ENCODE results near the gene KIF13A.
"Not testable (repeated sequence)": the region's sequence is repeated elsewhere in the genome, so short reads cannot be mapped to it uniquely, and the experiment has no call there.

The KIF13A gene

DNA sequence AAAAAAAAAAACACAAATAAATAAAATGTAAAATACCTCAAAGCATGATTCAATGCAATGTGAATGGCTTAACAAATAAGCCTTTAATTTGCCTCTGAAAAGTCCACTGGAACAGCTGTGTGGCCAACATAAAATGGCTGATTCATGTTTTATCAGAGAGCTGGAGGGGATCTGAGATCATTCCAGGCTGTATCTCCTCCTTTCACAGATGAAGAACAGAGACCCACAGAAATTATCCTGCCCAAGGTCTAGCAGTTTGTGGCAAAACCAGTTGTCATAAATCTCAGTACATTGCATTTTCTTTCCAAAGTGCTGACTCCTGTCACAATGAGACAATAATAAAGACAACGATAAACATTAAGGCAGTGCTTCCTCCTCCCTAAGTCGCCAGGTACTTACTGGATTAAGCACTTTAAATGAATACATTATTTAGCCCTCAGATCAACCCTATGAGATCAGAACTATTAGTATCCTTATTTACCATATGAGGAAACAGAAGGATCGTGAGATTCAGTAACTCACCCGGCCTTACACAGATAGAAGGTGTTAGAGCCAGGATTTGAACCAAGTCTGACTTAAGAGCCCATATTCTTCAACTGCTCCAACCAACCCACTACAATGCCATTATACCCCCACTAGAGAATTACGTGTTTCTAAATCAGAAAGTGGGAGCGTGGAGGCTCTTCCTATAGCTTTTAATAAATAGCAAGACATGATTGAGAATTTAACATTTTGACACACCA, 118.3 kb downstream of the KIF13A start:
- DNase-seq = no peak

DNA sequence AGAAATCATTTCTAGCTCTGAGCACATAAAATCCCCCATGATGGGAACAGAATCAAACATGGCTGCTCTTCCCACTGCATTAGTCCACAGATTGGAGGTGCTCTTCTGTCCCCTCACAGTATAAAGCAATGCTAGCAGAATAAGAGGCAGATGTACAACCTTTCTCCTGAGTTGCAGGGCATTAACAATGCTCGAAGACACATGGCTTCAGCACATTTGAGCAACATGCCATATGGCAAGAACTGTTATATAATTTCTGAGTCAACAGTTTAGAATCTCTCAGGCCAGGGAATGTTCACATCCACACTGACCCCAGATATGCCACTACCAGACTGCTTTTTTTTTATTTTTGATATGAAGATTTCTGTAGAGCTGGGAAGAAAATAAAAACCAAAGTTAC, 119.6 kb downstream of the KIF13A start:
- DNase-seq = no peak

DNA sequence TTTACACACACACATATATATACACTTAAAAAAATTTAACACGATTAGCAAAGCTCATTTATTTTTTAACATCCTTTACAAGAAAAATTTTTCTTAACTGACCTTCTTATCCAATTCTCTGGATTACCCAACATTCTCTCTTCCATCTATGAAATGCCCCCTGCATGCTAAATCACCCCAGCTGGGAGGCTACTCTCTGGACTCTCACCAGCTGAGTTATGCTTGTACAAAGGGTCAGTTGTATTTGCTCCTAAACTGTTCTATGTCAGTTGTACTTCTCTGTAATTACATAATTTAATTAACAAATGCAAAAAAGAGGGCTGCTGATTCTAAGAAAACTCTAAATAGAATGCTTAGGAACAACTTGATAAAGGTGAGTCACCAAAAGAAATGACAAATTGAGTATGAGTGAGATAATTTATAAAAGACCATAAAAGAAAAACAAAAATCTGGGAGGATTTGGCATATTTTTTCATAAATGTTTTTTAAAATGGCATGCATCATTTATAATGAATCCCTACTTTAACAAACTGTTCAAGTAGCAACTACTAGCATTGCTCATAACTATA, 120.5 kb downstream of the KIF13A start:
- DNase-seq = no peak

DNA sequence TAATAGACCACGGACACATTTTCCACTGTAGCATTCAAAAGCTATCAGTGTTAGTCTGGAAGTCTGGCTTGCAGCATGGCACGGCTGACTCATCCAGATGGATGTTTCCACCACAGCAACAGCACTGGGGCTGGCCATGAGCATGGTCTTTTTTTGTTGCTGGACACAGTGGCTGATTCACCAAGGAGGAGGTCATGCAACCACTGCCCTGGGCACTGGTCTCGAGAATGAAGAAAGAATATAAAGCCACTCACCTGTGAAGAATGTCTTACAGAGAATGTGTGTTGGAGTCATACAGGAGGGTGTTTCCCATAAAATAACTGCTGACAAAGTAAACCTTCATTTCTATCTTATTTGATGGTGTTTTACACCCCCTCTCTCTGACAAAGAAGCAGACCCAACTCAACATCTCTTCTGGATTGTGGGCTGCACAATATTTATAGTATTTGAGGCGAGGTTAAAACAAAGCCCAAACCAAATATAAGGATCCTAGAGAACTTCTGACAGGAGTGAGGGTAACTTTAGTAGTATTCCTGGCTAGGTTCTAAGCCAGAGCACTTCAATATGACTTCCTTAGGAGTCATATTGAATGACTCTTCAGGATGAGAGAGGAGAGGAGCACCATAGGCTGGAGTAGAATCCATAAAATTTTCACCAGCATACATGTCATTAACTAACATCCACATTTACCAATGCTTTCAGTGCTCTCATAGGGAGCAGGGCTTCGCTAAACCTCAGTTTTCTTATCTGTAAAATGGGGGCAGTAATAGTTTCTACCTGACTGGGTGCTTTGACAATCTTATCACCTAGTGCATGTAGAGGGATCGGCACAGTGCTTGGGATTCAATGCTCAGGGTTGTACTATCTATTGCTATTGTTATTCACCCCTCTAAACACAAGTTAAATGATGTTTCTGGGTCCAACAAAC, 121.4 kb downstream of the KIF13A start:
- DNase-seq = no peak

DNA sequence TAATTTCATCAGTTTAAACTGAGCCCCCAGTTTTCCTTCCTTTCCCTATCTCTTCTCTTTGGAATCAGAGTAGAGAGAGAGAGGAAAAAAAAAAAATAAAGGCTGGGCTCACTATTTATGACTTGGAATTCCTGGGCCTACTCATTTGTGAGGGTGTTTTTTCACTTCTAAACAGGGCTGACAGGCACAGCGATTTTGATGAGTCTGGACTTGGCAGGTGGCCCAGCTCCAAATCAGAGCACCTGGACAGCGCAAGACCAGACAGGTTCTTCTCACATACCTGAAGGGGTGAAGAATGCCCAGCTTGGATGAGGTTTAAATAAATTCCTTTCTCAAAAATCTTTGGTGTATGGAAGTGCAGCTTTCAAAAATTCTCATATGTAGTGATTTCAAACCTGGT, 122.2 kb downstream of the KIF13A start:
- no peak for DNase-seq

DNA sequence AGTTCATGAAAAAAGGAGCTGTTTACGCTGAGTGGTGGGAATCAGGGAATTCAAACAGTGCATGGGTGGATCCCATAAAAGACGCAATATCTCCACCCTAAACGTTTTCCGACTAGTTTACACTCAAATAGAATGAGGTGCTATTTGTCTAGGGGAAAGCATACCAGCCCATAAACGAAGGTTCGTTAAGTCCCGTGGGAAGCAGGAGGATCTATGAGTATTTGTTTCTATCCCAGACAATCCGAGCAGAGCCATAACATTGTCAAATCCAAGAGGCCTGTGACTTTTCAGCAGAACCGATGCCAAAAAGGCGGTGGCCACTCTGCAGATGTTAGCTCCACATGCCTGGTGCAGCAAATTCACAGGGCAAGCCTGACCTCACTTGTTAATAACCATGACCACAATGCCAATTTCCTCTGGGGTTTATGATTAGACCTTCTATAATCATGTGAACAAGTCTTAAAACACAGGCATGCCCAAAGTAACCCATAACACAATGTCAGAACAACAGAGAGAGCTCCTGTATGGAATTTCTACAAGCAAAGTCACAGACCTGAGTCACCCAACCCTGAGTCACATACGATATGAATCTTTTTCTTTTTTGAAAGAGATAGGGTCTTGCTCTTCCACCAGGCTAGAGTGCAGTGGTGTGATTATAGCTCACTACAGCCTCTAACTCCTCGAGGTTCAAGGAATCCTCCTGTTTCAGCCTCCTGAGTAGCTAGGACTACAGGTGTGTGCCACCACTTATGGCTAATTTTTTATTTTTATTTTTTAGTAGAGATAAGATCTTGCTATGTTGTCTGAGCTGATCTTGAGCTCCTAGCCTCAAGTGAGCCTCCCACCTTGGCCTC, 123.3 kb downstream of the KIF13A start:
- no peak for DNase-seq

DNA sequence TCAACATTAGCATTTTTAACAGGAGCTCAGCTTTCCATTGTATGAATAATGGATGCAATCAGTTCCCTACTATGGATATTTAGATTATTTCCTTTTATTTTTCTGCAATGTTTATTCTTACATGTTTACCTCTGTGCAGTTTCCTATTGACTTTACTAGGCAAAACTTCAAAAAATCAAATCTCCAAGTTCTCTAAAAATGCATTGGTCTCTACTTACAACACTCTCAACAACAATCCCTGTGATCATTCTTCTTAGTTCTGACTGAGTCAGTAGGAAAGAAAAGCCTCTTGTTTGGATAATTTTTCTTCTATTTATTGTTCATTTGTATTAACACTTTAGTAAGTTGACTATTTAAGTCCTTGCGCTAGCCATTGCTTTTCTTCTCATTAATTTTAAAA, 126.1 kb downstream of the KIF13A start:
- DNase-seq = no peak

DNA sequence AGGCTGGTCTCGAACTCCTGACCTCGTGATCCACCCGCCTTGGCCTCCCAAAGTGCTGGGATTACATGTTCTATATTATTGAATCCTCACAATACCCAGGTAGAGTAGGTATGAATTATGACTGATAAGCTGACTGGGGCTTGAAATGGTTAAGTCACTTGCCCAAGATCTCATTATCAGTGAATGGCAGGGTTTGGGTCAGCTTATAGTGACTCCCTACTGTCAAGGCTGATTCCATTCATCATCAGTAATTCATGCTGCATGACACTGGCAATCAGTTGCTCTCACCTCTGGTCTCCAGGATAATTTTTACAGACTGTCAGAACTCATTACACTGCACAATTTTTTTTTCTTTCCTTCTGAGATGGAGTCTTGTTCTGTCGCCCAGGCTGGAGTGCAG, 127.6 kb downstream of the KIF13A start:
- DNase-seq = no peak

DNA sequence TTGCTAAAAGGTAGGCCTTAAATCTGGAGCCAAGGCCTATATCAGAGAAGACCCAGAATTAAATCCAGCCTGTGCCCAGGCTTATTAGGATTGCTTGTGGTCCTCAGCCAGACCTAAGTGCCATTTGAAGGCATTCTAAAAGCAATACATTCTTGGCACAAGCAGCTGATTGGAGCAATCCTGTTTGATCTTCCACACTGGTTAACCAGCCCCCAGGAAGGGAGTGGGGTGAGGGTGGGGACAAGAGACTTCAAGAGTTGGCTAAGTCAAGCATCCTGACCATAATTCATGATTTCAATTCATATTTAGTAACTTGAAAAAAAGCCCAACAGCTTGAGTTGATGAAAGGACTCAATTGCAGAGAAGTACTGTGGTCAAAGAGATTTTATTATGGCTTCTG, 128.9 kb downstream of the KIF13A start:
- no peak for DNase-seq

DNA sequence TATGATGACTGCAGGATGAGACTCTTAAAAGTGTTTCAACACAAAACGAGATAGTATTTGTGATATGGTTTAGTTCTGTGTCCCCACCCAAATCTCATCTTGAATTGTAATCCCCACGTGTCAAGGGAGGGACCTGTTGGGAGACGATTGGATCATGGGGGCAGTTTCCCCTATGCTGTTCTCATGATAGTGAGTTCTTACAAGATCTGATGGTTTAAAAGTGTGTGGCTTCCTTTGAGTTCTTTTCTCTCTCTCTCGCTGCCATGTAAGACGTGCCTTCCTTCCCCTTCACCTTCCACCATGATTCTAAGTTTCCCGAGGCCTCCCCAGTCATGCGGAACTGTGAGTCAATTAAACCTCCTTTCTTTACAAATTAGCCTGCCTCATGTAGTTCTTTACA, 130.2 kb downstream of the KIF13A start:
- DNase-seq = not testable (repeated sequence)

DNA sequence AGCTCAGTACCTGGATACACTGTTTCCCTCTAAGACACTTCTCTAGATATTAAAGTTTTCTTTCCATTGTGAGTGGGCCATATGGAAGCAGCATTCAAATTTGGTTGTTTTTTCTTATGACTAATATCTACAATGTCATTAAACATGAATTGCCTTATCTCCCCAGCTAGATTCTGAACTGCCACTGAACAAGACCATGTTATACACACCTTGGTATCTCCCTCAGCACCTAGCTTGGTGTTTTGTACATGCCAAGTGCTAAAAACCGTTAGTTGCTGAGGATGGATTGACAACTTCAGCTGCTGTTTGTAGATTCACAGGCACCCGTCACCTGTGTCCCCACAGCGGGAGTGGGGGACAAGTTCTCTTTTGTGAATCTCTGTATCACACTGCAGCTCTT, 131.1 kb downstream of the KIF13A start:
- DNase-seq = no peak

DNA sequence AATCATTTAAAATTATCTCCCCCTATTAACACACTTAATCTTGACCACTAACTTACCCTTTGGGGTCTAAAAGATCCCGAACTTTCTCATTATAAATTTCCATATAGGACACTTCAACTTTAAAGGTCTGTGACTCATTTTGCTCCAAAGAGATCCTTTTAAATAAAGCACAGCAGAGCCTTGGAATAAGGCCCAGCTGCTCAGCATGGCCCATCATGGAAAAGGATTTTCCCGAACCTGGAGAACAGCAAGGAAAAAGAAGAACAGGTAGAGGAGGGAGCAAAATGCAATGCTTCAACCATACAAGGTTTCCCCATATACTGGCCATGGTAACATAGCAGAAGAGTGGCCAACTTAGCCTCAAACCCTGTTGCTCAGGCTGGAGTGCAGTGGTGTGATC, 132.1 kb downstream of the KIF13A start:
- DNase-seq = no peak

DNA sequence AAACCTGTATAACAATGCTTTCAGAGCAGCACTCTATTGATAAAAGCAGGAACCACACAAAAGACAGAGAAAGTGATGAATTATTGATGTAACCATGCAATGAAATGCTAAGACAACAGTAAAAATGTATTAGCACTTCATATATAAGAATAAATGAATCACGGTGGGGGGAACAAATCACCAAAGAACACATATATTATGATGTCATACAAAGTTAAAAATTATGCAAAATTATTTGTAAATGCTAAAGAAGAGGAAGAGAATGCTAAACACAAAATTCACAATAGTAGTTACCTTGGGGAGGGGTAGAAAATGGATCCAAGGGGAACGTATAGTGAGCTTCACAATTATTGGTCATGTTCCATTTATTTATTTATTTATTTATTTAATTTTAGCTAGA, 133.9 kb downstream of the KIF13A start:
- DNase-seq = no peak

DNA sequence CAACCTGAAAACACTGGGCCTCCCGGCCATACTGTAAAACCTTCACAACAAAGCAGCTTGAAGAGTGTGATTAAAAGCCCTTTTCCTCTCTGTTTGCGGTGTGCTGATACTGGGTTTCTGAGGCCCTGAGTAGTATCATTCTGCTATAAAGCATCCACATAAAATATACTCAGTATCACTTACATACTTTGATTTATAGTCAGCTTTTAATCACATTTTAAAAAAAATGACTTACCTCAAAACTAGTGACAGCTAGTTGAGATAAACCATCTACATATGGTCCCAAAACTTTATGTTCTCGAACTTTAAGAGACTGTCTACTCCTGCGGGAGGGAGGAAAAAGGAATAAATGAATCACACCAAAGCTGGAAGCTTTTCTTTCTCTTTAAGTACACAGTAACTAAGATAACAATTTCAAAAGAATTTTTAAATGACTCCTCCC, 135.7 kb downstream of the KIF13A start:
- DNase-seq = no peak

DNA sequence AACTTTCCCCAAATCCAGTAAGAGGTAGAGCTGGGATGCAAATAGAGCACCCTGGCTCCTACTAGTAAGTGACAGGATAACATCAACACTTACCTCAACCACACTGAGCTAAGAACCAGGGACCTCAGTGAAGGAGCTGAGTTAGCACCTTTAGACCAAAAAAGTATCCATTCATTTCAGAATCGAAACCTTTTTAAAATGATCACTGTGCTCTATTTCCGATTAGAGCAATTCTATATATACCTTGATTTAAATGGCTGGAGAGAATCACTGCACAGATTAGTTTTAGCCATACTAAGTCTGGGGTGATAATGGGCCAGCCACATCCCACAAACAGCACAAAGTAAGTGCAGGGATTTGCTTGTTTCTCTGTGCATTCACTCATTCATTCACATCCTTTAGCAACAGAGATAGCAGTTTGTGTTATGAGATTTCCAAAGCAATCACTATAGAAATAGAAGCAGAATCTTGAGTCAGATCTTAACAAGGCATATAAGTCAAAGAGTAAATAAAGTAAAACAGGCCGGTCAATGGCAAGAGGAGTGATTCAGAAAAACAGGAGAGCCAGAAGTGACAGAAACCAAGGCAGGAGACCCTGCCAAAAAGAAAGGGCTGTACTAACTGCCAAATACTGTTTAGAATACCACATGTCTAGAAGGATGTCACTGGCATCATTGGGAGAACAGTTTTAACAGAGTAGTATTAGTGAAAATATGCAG, 136.3 kb downstream of the KIF13A start:
- no peak for DNase-seq

DNA sequence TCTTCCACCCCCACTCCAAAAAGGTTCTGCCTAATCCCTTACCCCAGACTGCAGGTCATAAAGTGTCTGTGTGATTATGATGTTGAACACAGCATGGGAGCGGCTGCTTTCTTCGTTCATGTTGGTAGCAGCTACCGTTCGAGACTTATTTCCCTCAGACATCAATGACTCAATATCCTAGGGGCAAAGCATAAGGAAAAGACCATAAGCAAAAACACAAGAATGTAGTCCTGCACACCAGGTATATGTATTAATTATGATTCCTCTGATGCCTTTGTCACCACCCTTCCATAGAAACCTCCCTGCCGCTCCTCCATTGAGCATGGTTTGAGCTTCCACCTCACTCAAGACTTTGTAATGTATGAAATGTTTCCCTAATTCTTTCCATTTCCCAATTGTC, 137.2 kb downstream of the KIF13A start:
- no peak for DNase-seq

DNA sequence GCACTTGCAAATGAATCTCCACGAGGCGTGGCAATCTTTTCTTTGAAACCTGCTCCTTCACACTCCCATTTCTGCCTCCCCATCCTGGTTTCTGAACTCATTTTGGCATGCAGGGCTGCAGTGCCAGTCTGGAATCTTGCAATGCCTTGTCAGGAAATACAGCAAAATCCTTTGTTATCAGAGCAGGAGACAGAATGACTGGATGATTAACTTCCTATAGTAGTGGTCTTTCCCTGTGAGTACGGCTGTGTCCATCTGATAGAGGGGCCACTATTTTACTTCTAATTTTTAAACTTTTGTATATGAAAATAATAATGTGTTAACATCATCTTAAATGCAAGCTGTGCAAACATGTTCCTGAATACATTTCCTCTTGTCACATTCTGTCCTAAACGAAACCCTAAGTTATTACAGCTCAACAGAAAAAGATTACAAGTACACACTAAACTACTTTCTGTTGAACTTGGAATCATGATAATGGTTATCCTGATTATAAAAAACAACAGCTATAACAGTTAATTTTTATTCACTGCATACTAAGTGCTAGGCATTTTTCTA, 140.2 kb downstream of the KIF13A start:
- DNase-seq = no peak

DNA sequence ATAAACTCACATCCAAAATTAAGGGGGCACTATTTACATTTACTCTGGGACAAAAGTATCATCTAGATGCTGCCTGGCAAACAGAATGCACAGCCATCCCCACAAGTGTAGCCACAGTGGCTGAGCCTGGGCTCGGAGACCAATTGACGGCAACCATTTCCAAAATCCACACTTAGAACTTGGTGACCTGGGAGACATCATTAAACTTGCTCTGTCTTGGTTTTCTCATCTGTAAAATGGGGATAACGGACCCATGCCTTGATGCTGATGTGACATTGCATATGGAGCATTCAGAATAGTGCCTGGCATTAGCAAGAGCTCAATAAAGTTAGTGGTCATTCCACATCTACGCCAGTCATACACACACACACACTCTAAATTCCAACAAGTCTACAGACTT, 140.7 kb downstream of the KIF13A start:
- no peak for DNase-seq

DNA sequence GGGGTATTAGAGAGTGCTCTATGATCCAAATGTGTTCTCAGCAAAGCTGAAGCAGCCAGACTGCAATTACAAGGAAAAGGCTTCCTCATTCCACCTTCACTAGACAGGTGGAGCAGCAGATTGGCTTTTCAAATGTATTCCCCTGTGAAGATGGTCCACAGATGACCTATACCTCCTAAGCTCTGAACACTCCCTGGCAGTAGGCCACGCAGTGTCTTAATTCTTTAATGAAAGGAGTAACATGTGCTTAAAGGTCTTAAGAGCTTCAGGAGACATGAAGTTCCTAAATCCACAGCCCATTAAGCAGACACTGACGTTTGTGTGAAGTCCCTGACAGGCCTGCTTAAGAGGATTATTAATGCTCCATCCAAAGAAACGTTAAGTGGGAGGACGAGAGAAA, 141.8 kb downstream of the KIF13A start:
- DNase-seq = no peak

DNA sequence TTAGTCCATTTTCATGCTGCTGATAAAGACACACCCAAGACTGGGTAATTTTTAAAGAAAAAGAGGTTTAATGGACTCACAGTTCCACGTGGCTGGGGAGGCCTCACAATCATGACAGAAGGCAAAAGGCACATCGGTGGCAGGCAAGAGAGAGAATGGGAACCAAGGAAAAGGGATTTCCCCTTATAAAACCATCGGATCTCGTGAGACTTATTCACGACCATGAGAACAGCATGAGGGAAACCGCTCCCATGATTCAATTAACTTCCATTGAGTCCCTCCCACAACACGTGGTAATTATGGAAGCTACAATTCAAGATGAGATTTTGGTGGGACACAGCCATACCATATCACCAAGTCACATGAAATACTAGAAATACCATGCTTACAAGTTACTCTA, 142.5 kb downstream of the KIF13A start:
- not testable (repeated sequence) for DNase-seq

DNA sequence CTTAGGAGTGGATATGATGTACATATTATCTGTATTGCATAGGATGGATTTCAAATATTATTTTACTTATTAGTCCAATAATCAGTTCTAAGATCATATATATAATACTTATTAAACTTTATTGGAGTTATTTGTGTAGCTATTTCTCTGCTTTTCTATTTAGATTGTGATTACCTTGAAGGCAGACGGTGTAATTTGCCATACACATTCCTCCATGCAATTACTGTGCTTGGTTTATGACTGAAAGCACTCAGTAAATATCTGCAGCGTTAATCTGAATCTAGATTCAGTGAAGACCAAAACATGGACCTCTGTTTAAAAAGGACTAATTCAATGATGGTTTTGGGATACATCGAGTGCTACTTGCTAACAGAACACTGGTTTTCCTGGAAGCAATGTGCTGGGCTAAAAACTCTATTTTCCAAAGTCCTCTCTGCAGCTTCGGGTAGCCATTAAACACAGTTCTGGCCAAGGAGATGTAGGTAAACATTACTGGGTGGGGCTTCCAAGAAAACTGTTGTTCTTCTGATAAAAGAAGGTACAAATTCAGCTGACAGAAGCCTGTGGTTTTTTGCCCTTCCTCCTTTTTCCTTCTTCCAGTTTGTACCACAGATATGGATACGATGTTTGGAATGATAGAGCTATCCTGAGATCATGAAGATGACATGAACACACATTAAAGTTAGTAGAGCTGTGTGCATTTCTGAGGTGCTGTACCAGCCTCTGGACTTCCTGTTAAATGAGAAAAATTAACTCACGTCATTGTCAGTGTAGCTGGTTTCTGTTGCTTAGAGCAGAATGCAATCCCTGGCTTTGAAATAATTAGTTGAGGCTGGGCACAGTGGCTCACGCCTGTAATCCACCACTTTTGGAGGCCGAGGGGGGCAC, 144.3 kb downstream of the KIF13A start:
- no peak for DNase-seq
